Neural cell (in vitro differentiated cells): ENCODE results near the gene KCNMB2. TPM values are rescaled to one million over a fixed set of nuclear protein-coding genes. Genes with fewer than 3 reads are reported as not detected.

Source experiments
- H2AFZ ChIP-seq: fragments of 200-600, 300-800 bp; sonication (generic), shearing (Covaris generic); 2 replicates; pipeline ENCODE4 v1.6.0; 2014; ENCODE audit warnings: low read depth, mild to moderate bottlenecking, antibody characterized with exemption, low read length, moderate library complexity
- H3F3A ChIP-seq: fragments of 200-600 bp; shearing (Covaris generic); 2 replicates; pipeline ENCODE4 v1.6.1; 2016; ENCODE audit warnings: mild to moderate bottlenecking, moderate library complexity, mixed read lengths, antibody characterized with exemption, low read length; ENCODE audit not compliant: insufficient read depth, poor library complexity, severe bottlenecking
- H3K27ac ChIP-seq: fragments of 200-600, 300-800 bp; sonication (generic), shearing (Covaris generic); 2 replicates; pipeline ENCODE4 v1.5.1; 2014; ENCODE audit warnings: mild to moderate bottlenecking, low read length, moderate library complexity
- H3K27me3 ChIP-seq: fragments of 300-800, 200-600 bp; sonication (generic), shearing (Covaris generic); 2 replicates; pipeline ENCODE4 v1.6.0; 2014; ENCODE audit warnings: mild to moderate bottlenecking, low read depth, low read length, moderate library complexity; ENCODE audit not compliant: insufficient read depth
- H3K36me3 ChIP-seq: fragments of 300-800, 200-600 bp; sonication (generic), shearing (Covaris generic); 2 replicates; pipeline ENCODE4 v1.5.1; 2014; ENCODE audit warnings: mild to moderate bottlenecking, antibody characterized with exemption, low read length, moderate library complexity; ENCODE audit not compliant: insufficient read depth
- H3K4me2 ChIP-seq: fragments of 300-800, 200-600 bp; sonication (generic), shearing (Covaris generic); 2 replicates; pipeline ENCODE4 v1.6.0; 2014; ENCODE audit warnings: mild to moderate bottlenecking, low read length
- H3K4me3 ChIP-seq: fragments of 300-800, 200-600 bp; sonication (generic), shearing (Covaris generic); 2 replicates; pipeline ENCODE4 v1.5.1; 2014; ENCODE audit warnings: mild to moderate bottlenecking, low read length, moderate library complexity
- H3K79me2 ChIP-seq: fragments of 200-600 bp; shearing (Covaris generic); replicated peaks from 2 replicates; pipeline ENCODE4 v1.6.0; 2014; ENCODE audit warnings: mild to moderate bottlenecking, low read length, moderate library complexity; ENCODE audit not compliant: insufficient read depth
- H3K9ac ChIP-seq: fragments of 300-800, 200-600 bp; sonication (generic), shearing (Covaris generic); 2 replicates; pipeline ENCODE4 v1.6.1; 2016; ENCODE audit warnings: mild to moderate bottlenecking, low read length, mixed read lengths
- H3K9me2 ChIP-seq: fragments of 200-600 bp; shearing (Covaris generic); 2 replicates; pipeline ENCODE4 v1.6.1; 2016; ENCODE audit warnings: mild to moderate bottlenecking, low read length, mixed read lengths; ENCODE audit not compliant: insufficient read depth
- H3K9me3 ChIP-seq: fragments of 200-600, 300-800 bp; sonication (generic), shearing (Covaris generic); 2 replicates; pipeline ENCODE4 v1.6.1; 2016; ENCODE audit warnings: mild to moderate bottlenecking, mixed run types, low read length, moderate library complexity, mixed read lengths
- H4K20me1 ChIP-seq: fragments of 200-600 bp; shearing (Covaris generic); 2 replicates; pipeline ENCODE4 v1.6.1; 2016; ENCODE audit warnings: mild to moderate bottlenecking, mixed run types; ENCODE audit not compliant: insufficient read depth
- CTCF ChIP-seq: fragments of 450-650 bp; IDR thresholded peaks from 2 replicates; pipeline ENCODE4 v1.5.1; 2014; ENCODE audit warnings: antibody characterized with exemption, mild to moderate bottlenecking, moderate library complexity; ENCODE audit not compliant: poor library complexity, severe bottlenecking
- EP300 ChIP-seq: fragments of 450-650 bp; conservative IDR thresholded peaks from 2 replicates; pipeline ENCODE4 v1.6.1; 2014; ENCODE audit warnings: antibody characterized with exemption, mild to moderate bottlenecking, moderate library complexity; ENCODE audit not compliant: poor library complexity, severe bottlenecking
- EZH2 ChIP-seq: fragments of 200-600, 300-800 bp; shearing (Covaris generic), sonication (generic); IDR thresholded peaks from 2 replicates; pipeline ENCODE4 v1.6.1; 2014; ENCODE audit warnings: antibody characterized with exemption, low read length, borderline replicate concordance, mild to moderate bottlenecking; ENCODE audit not compliant: insufficient read depth, poor library complexity, severe bottlenecking
- MXI1 ChIP-seq: fragments of 450-650 bp; conservative IDR thresholded peaks from 2 replicates; pipeline ENCODE4 v1.6.1; 2014; ENCODE audit warnings: antibody characterized with exemption, mild to moderate bottlenecking; ENCODE audit not compliant: poor library complexity, severe bottlenecking
- POLR2AphosphoS5 ChIP-seq: IDR thresholded peaks from 2 replicates; pipeline ENCODE4 v1.6.1; 2012
- RAD21 ChIP-seq: fragments of 450-650 bp; conservative IDR thresholded peaks from 2 replicates; pipeline ENCODE4 v1.6.1; 2014; ENCODE audit warnings: antibody characterized with exemption, mild to moderate bottlenecking, moderate library complexity
- REST ChIP-seq: IDR thresholded peaks from 2 replicates; pipeline ENCODE4 v1.6.1; 2012; ENCODE audit warnings: borderline replicate concordance
- SMC3 ChIP-seq: fragments of 450-650 bp; conservative IDR thresholded peaks from 2 replicates; pipeline ENCODE4 v1.6.1; 2014; ENCODE audit warnings: antibody characterized with exemption, mild to moderate bottlenecking, moderate library complexity; ENCODE audit not compliant: poor library complexity
- TAF1 ChIP-seq: IDR thresholded peaks from 2 replicates; pipeline ENCODE4 v1.6.1; 2012; ENCODE audit warnings: low read depth
- polyA plus RNA-seq: library from polyadenylated mRNA; depleted of rRNA; stranded (reverse); fragments of >200 nt; gene quantifications from 2 replicates; pipeline ENCODE4 v1.2.3, GENCODE V29; 2014

KCNMB2 gene
- polyA plus RNA-seq, 1 donor from 2014 or later: 0.93 TPM

GRCh38 chr3:178690571-178690970 is 154.3 kb downstream of the KCNMB2 start:
- no peaks in the 10 kb centered on the region for H3F3A ChIP-seq
- no peaks in the 10 kb centered on the region for H3K9me3 ChIP-seq
- no peaks in the 10 kb centered on the region for H3K79me2 ChIP-seq
- no peak overlapping the region for H3K9ac ChIP-seq
- no peaks in the 10 kb centered on the region for H3K27me3 ChIP-seq
- no peak overlapping the region for H3K4me2 ChIP-seq
- TF ChIP-seq MXI1 (no peak), POLR2AphosphoS5 (no peak), SMC3 (no peak), EP300 (no peak), RAD21 (no peak), CTCF (no peak), REST (no peak), EZH2 (no peak), TAF1 (no peak)
- no peaks in the 10 kb centered on the region for H4K20me1 ChIP-seq
- no peak overlapping the region for H3K4me3 ChIP-seq
- no peak overlapping the region for H3K27ac ChIP-seq
- no peak overlapping the region for H2AFZ ChIP-seq
- H3K36me3 ChIP-seq: no peaks in the 10 kb centered on the region
- H3K9me2 ChIP-seq: no peaks in the 10 kb centered on the region

DNA sequence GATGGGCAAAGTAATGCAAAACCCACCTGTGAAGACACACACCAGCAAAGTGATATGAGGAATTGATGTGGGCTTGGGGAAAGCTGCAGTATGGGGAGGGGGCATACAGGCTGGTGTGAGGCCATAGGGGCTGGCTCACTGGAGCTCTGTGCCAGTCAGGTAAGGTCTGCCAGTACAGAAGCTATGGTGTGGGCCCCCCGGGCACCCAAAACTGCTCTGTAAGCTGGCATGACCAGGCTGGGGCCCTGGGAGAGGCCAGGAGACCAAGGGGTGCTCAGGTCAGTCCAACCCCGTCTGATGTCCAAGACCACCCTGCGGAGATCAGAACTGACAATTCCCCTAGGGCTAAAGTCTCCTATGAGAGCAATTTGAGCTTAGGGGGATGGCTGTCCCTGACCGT is 163.1 kb downstream of the KCNMB2 start:
- Histone ChIP-seq H2AFZ (no peak overlapping the region), H3K27ac (no peak overlapping the region), H3K4me2 (no peak overlapping the region), H3K9ac (no peak overlapping the region), H3K27me3 (no peaks in the 10 kb centered on the region), H3K9me3 (no peaks in the 10 kb centered on the region), H3K36me3 (no peaks in the 10 kb centered on the region), H3K79me2 (no peaks in the 10 kb centered on the region), H4K20me1 (no peaks in the 10 kb centered on the region), H3K4me3 (no peak overlapping the region), H3K9me2 (no peaks in the 10 kb centered on the region), H3F3A (no peaks in the 10 kb centered on the region)
- no peak for TF ChIP-seq TAF1
- no peak for TF ChIP-seq CTCF
- no peak for TF ChIP-seq SMC3
- no peak for TF ChIP-seq REST
- no peak for TF ChIP-seq RAD21
- no peak for TF ChIP-seq MXI1
- TF ChIP-seq EZH2: no peak
- TF ChIP-seq POLR2AphosphoS5: no peak
- TF ChIP-seq EP300: no peak
